ENCODE data around the gene TMEM273.
"Not testable (repeated sequence)": the region's sequence is repeated elsewhere in the genome, so short reads cannot be mapped to it uniquely, and the experiment has no call there.

The TMEM273 gene

DNA sequence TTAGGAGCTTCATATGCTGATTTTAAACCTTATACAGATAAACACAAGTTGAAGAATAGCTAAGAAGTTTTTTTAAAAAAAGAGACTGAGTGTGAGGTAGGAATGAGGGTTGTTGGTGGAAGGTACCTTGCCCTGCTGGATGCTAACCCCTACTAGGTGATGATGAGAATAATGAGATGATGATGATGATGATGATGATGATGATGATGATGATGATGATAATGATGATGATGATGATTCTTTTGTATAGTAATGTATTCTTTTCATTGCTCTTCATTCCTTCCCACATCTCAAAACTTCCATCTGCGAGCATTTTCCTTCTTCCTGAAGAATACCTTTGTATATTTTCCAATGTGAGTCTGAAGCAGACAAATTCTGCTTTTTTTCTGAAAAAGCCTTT is 14.1 kb upstream of the TMEM273 start:
- no peak for DNase-seq

GRCh38 chr10:49200854-49201253 is 12.7 kb upstream of the TMEM273 start:
- DNase-seq = no peak

- DNase-seq = no peak
Measured at GRCh38 chr10:49197171-49197570, 9.0 kb upstream of the TMEM273 start.

DNA sequence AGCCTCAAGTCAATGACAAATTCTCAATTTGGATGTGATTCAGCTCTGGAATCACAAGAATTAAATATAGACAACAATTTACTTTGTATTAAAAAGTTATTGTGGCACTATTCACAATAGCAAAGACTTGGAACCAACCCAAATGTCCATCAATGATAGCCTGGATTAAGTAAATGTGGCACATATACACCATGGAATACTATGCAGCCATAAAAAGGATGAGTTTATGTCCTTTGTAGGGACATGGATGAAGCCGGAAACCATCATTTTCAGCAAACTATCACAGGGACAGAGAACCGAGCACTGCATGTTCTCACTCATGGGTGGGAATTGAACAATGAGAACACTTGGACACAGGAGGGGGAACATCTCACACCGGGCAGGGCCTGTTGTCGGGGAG is 7.7 kb upstream of the TMEM273 start:
- not testable (repeated sequence) for DNase-seq

DNA sequence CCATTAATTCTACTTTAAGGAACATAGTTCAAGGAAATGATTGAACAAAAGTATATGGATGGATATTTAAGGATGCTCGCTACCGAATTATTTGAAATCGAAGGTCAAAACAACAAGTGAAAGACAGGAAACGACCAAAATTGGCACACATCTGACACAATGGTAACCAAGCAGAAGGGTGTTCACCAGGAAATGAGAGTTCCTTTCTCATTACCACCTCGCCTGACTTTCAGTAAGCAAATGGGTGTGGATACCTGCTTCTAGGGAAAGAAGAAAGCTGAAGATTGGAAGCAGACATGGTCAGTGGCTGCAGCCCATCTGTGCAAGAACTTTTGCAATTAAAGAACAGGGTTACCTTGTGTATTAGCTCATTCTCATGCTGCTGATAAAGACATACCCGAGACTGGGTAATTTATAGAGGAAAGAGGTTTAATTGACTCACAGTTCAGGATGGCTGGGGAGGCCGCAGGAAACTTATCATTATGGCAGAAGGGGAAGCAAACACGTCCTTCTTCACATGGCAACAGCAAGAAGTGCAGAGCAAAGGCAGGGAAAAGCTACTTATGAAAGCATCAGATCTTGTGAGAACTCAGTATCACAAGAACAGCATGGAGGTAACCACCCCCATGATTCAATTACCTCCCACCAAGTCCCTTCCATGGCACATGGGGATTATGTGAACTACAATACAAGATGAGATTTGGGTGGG is 6.2 kb upstream of the TMEM273 start:
- peak; percentile 31 for DNase-seq

- DNase-seq = no peak
Measured at GRCh38 chr10:49191349-49191748, 3.2 kb upstream of the TMEM273 start.

- DNase-seq = no peak
Measured at GRCh38 chr10:49189422-49189821, 1.2 kb upstream of the TMEM273 start.

DNA sequence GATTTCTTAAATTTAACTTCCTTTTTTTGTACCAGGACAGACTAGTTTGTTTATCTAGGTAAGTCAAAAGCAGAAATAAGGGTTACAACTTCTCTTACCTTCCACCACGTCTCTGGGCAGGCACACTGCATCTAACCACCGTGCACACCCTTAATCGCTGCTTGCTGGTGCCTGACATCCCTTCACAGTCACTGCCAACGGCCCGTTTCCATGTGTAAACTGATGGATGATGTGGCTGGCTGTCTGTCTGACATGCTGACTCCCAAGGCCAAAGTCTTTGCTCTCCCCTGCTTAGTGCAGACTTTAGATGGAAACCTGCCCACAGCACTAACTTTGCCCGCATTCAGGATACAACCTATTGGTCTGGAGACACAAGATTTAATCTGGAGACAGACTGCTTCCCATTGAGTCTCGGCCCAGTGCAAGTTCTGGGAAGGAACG is 1.1 kb downstream of the TMEM273 start:
- no peak for DNase-seq

- DNase-seq = no peak
Measured at GRCh38 chr10:49186613-49187012, 1.6 kb downstream of the TMEM273 start.

GRCh38 chr10:49185213-49185612 is 3.0 kb downstream of the TMEM273 start:
- no peak for DNase-seq

GRCh38 chr10:49184642-49185111 is 3.5 kb downstream of the TMEM273 start:
- DNase-seq = no peak

GRCh38 chr10:49183596-49184542 is 4.3 kb downstream of the TMEM273 start:
- DNase-seq = peak; percentile 47

- no peak for DNase-seq
Measured at GRCh38 chr10:49182776-49183175, 5.4 kb downstream of the TMEM273 start.

DNA sequence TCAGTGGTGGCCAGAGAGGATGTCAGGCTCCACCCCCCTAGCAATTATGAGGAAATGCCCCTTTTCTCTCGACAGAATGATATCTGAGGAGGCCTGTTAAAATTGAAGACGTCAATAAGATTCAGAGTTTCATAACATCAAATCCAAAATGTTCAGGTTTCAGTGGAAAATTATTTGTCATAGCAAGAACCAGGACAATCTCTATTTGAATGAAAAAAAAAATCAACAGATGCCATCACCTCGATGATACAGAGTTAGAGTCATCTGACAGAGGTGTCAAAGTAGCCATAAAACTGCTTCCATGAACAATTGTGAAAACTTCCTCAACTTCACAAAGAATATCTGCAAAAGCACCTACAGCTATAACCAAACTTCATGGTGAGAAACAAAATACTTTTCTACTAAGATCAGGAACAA is 7.7 kb downstream of the TMEM273 start:
- DNase-seq = no peak

DNA sequence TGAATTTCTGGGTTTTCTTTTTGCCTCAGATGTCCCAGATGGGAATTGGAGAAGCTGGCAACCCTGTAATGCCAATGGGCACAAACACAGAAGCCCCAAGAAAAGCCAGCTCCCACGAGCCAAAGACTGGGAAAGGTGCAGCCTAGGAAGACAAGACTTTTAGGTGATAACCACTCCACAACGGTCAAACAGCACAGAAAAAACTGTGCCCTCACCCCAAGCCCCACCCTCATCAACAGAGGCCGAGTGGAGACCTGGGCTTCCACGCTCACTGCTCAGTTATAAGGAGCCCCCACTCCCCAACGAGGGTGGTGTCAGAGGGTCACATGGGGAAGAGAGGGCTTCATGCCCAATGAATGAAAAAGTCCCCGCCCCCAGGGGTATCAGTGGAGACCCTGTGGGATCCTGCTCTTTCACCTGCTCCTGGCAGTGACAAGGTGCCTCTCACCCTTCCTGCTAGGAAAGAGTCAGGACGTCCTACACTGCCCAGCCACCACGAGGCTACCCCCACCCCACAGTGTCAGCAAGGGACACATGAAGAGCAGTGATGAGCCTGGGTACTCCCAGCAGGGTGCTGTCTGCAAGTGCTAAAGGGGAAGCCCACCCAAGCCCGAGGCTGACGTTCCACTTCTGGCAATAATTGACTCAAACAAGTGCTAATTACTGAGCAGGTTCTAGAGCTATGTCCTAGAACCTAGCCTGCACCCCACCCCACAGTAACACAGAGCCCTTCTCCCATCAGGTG is 8.3 kb downstream of the TMEM273 start:
- DNase-seq = no peak

GRCh38 chr10:49178489-49179471 is 9.4 kb downstream of the TMEM273 start:
- no peak for DNase-seq

DNA sequence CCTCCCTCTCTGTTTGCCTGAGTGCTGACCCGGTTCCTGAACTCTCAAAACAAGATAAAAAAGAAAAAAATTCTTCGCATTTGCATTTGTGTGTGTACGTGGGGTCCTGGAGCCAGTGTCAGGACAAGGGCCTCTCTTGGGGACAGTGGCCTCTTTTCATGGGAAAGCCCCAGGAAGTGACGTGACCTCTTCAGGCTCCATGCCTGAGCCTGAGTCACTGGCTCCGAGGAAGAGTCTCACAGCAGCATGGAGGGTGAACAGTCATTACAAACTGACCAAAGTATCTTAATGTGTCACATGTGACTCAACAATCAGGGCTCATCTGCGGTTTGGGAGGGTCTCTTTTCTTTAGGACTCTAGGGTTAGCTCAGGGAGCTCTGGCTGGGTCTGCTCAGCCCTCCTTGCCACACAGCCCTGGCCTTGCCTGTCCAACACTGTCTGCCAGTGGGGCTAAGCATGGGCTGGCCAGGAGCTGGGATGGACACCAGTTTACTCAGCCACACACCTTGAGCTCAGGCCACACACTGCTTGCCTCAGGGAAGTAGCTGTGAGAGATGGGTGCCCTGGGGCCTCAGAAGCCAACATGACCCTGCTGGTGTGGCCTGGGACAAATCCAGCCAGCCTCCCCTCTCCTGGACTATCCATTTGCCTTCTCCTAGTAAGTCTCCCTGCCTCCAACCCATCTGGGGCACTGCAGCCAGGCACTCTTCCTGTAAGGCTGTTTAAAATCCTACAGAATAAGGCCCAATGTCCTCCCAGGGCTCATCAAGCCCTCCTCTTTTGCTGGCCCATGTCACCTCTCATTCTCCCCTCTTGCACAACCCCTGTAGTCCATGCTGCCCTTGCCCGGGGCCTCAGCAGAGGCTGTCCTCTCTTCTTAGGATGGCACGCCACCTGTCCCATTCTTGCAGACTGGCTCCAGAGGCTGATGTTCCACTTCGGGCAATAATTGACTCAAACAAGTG is 10.5 kb downstream of the TMEM273 start:
- DNase-seq = peak; percentile 64

GRCh38 chr10:49176310-49177268 is 11.6 kb downstream of the TMEM273 start:
- DNase-seq = no peak

DNA sequence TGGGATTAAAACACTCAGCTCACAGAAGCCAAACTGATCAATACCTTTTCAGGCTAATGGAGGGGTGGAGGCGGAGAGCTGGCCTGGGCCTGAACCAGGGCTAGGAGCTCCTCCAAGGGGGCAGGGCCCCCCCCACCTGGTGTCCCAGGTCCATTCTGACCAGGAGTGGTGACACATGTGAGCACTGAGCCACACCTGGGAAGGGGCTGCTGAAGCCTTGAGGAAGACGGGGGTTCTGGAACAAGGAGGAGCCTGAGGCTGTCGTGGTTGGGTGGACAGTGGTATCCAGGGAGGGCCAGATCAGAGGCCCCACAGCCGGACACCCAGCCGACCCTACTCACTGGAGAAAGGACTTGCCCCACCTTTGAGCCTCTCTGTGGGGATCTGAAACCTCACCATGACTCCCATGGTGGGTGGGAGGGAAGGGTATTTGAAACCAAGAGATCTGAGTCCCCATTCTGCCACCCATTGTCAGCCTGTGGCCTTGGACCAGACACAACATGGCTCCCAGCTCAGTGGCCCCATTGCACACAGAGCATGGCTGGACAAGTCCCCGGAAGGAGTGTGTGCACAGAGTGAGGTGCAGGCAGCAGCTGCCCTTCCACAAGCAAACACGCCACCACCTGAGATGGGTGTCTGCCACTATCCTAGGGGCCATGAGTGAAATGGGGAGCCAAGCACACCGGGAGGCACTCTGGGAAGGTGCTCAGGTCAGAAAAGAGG is 12.4 kb downstream of the TMEM273 start:
- no peak for DNase-seq

Data from CD4-positive, alpha-beta T cell treated with Interleukin-10 for 1 hour (primary cell).